PC-3 (cell line): Measurements from ENCODE around the gene BABAM1.

Source experiments
- EZH2 ChIP-seq: fragments of 300-600 bp; sonication (generic); IDR thresholded peaks from one replicate; pipeline ENCODE4 v1.6.1; 2017; ENCODE audit warnings: antibody characterized with exemption, mild to moderate bottlenecking, low read length; ENCODE audit not compliant: unreplicated experiment
- EZH2phosphoT487 ChIP-seq: fragments of 300-600 bp; sonication (generic); IDR thresholded peaks from 2 replicates; pipeline ENCODE4 v1.6.1; 2018; ENCODE audit warnings: mild to moderate bottlenecking, antibody characterized with exemption, low read length, borderline replicate concordance
- TF ChIP-seq, protein P1 (sequence below): fragments of 300-600 bp; sonication (generic); conservative IDR thresholded peaks from 2 replicates; pipeline ENCODE4 v1.5.1; 2017; ENCODE audit warnings: antibody characterized with exemption, low read depth, mild to moderate bottlenecking, low read length

DNA sequence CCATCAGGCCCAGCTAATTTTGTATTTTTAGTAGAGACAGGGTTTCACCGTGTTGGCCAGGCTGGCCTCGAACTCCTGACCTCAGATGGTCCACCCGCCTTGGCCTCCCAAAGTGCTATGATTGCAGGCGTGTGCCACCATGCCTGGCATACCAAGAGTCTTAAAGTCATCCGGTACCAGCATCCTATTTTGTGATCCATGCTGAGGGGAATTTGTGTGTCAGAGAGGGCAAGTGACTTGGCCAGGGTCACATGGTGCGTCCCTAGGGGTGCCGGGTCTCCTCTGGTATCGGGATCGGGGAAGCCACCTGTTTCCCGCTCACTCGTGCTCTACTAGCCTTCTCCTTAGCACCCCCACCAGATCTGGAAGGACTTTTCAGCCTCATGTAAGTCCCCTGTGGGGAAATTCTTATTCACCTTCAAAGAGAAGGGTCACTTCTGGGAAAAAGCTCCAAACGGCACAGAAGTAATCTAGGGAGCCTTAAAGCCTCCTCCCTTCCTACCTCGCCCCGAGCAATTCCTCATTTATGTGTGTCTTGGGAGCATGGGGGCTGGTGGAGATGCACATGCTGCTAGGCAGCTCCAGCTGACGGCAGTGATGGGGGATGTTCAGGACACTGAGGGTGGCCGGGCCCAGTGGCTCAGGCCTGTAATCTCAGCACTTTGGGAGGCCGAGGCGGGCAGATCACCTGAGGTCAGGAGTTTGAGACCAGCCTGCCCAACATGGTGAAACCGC lies 8.4 kb downstream of the BABAM1 start:
- TF ChIP-seq, protein P1, sequence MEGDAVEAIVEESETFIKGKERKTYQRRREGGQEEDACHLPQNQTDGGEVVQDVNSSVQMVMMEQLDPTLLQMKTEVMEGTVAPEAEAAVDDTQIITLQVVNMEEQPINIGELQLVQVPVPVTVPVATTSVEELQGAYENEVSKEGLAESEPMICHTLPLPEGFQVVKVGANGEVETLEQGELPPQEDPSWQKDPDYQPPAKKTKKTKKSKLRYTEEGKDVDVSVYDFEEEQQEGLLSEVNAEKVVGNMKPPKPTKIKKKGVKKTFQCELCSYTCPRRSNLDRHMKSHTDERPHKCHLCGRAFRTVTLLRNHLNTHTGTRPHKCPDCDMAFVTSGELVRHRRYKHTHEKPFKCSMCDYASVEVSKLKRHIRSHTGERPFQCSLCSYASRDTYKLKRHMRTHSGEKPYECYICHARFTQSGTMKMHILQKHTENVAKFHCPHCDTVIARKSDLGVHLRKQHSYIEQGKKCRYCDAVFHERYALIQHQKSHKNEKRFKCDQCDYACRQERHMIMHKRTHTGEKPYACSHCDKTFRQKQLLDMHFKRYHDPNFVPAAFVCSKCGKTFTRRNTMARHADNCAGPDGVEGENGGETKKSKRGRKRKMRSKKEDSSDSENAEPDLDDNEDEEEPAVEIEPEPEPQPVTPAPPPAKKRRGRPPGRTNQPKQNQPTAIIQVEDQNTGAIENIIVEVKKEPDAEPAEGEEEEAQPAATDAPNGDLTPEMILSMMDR, result no peak
- no peak for TF ChIP-seq EZH2phosphoT487
- TF ChIP-seq EZH2, result no peak
